GM08714 (cell line): ENCODE measurements around the gene NSUN3.
"Not testable (repeated sequence)": the region's sequence is repeated elsewhere in the genome, so short reads cannot be mapped to it uniquely, and the experiment has no call there.

Experiments
- H3K4me3 ChIP-seq: fragments of 200-500 bp; sonication (Bioruptor generic); 2 replicates; pipeline ENCODE4 v1.5.1; 2014; ENCODE audit warnings: mild to moderate bottlenecking, low read length, inconsistent platforms
- ZNF274 ChIP-seq: IDR thresholded peaks from 2 replicates; pipeline ENCODE4 v1.6.1; 2012; ENCODE audit warnings: mild to moderate bottlenecking, low read depth, low read length

NSUN3 gene

DNA sequence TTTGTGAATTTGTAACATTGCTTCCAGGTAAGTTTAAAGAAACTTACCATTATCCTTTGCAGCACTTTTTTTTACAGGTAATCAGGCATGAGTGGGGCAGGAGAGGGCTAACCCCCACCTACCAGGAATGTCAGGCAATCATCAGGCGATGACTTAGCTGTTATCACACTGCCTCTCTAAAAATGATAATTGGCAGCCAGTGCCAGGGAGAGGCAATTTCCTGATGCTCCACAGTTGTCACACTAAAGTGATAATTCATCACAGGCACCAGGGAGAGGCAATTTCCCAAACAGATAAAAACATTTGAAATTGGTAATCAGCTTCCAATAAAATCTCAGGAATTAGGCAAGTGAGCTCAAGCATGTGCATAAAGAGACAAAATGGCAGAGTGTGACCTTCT lies 26.3 kb downstream of the NSUN3 start:
- no peak for TF ChIP-seq ZNF274
- H3K4me3 ChIP-seq = no peak overlapping the region

GRCh38 chr3:94092086-94092485 lies 29.2 kb downstream of the NSUN3 start:
- H3K4me3 ChIP-seq = no peak overlapping the region
- no peak for TF ChIP-seq ZNF274

GRCh38 chr3:94093151-94093550 lies 30.3 kb downstream of the NSUN3 start:
- no peak overlapping the region for H3K4me3 ChIP-seq
- no peak for TF ChIP-seq ZNF274

GRCh38 chr3:94095111-94095510 lies 32.2 kb downstream of the NSUN3 start:
- no peak for TF ChIP-seq ZNF274
- no peak overlapping the region for H3K4me3 ChIP-seq

GRCh38 chr3:94098452-94098851 lies 35.6 kb downstream of the NSUN3 start:
- no peak for TF ChIP-seq ZNF274
- no peak overlapping the region for H3K4me3 ChIP-seq

DNA sequence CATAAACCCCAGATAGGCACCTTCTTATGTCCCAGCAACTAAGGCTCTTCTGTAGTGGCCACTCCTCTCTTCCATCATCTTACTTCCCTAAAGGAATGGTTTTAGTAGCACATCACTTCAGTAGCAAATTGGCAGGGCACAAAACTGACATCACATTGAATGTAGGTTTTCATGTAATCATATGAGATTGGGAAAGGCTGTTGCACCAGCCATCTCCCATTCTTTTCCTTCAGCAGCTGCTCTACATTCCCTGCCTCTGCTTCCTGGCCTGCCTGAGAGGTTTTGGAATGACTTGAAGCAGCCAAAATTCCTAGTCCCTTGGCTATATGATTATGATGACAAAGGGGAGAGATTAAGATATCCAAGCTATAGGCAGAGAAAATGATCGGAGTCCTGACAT lies 36.5 kb downstream of the NSUN3 start:
- no peak overlapping the region for H3K4me3 ChIP-seq
- TF ChIP-seq ZNF274 = no peak

DNA sequence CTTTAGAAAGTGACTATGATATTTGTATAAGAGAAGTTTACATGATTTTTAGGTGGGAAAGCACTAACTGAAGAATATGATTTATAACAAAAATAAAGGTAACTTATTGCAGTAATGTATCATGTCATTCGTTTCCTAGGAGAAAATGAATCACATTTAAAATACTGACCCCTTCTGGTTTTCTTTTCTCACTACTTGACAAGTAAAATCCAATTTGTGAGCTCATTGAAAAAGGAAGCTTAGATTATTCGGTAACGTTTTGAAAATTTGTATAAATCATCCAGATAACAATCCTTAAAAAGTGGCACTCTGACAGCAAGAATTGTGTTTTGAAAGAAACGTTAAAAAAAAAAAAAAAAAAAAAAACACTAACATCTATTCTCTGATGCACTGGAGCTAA lies 39.0 kb downstream of the NSUN3 start:
- no peak overlapping the region for H3K4me3 ChIP-seq
- no peak for TF ChIP-seq ZNF274

DNA sequence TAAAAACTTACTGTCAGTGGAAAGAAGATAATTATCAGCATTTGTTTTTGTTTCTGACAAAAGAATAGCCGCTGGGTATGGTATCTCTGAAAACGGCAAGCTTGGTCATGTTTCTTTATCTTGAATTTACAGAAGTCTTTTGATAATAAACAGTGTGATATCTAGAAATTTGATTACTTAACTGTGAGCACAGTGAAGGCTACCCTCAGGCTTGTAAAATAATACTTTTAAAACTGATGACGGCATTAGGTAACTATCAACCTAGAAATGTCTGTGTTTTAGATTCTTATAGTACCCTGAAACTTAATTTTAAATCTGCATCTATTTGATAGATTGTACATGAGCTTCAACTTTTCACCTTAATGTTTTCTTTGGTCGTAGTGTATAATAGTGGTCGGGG lies 43.4 kb downstream of the NSUN3 start:
- no peak for TF ChIP-seq ZNF274
- no peak overlapping the region for H3K4me3 ChIP-seq

DNA sequence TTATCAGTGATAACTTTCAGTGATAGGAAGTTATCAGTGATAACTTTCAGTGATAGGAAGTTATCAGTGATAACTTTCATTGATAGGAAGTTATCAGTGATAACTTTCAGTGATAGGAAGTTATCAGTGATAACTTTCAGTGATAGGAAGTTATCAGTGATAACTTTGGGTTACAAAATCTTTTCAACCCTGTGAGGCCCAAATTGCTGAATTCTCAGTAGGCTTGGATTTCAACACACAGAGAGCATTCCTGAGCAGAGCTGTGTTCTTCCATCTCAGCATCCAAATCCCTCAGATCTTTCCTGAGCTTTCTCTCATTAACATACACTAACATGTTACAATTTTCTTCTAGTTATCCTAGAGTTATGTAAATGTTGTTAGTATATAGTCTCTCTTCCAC lies 47.4 kb downstream of the NSUN3 start:
- H3K4me3 ChIP-seq = not testable (repeated sequence)

GRCh38 chr3:94110854-94111253 lies 48.0 kb downstream of the NSUN3 start:
- no peak overlapping the region for H3K4me3 ChIP-seq
- no peak for TF ChIP-seq ZNF274

GRCh38 chr3:94114666-94115065 lies 51.8 kb downstream of the NSUN3 start:
- TF ChIP-seq ZNF274 = no peak

GRCh38 chr3:94115482-94115881 lies 52.6 kb downstream of the NSUN3 start:
- TF ChIP-seq ZNF274 = no peak
- no peak overlapping the region for H3K4me3 ChIP-seq

More at GRCh38 chr3:94114666-94115065, 51.8 kb downstream of the NSUN3 start:
- no peak overlapping the region for H3K4me3 ChIP-seq

DNA sequence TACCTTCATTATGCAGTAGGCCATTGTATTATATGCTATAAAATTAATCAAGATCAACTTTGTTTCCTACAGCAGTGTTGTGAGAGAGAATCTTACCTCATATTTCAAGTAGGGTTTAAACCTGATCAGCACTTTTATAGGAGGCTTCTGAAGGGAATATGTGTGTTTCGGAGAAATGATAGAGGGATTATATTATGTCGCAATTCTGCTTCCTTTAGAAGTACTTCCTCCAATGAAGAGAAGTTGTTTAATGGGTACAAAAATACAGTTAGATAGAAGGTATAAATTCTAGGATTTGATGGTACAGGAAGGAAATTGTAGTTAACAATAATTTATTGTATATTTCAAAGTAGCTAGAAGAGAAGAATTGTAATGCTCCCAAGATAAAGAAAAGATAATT lies 54.9 kb downstream of the NSUN3 start:
- no peak overlapping the region for H3K4me3 ChIP-seq
- no peak for TF ChIP-seq ZNF274

DNA sequence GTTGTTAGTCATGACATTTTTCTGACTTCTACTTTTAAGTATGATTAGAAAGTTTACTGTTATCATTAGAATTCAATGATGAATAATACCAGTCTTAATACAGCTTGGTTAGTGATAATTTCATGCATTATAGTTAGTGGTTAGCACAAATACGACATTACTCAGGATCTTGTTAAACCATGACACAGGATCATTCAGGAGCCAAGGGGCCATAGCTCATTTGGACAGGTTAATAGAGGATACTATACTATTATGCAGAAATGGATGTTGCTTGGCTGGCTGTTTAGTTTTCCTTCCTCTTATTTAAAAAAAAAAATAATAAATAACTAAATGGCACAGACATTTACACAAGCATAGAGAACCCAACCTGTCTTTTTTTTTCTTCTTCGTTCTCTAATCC lies 55.5 kb downstream of the NSUN3 start:
- TF ChIP-seq ZNF274 = no peak

GRCh38 chr3:94121161-94121560 lies 58.3 kb downstream of the NSUN3 start:
- no peak overlapping the region for H3K4me3 ChIP-seq
- TF ChIP-seq ZNF274 = no peak

More for the DNA sequence above, 55.5 kb downstream of the NSUN3 start:
- H3K4me3 ChIP-seq = no peak overlapping the region

DNA sequence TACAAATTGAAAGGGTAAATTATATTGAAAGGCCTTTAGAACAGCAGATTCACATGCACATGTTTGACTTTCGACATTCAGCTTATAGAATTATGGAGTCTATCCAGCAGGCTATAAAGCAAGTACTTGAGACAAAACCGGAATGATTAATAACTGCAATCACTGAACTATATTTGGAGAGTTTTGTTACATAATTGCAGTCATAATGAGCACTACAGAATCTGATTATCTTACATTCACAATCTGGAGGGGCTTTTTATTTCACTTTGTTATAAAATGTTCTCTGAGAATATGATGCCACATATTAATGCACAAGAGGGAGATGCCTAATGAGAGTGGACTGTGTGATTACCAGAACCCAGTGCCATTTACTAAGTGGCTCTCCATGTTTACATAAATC lies 64.3 kb downstream of the NSUN3 start:
- no peak overlapping the region for H3K4me3 ChIP-seq
- no peak for TF ChIP-seq ZNF274

- TF ChIP-seq ZNF274 = no peak
- no peak overlapping the region for H3K4me3 ChIP-seq
These were observed 67.8 kb downstream of the NSUN3 start for GRCh38 chr3:94130690-94131089.
